Peyer's patch (tissue), 4 donors: ENCODE results near the gene CKS1B.

ENCODE experiments used
- POLR2A ChIP-seq, 2 donors: fragments of 450-650 bp; IDR thresholded peaks; one replicate each; pipeline ENCODE4 v1.5.1; 2017; ENCODE audit warnings: antibody characterized with exemption in 2 of 2, mild to moderate bottlenecking in 2 of 2, moderate library complexity in 2 of 2
- TF ChIP-seq, protein P1 (sequence below), 6 experiments: fragments of 450-650 bp in 4 of 6; fragments of 200-600 bp in 2 of 6; sonication (generic) in 1 of 6; IDR thresholded peaks; one replicate each; pipeline ENCODE4 v1.5.1; 2017 to 2019; ENCODE audit warnings: antibody characterized with exemption in 6 of 6, mild to moderate bottlenecking in 3 of 6, moderate library complexity in 1 of 6

- TF ChIP-seq, protein P1, sequence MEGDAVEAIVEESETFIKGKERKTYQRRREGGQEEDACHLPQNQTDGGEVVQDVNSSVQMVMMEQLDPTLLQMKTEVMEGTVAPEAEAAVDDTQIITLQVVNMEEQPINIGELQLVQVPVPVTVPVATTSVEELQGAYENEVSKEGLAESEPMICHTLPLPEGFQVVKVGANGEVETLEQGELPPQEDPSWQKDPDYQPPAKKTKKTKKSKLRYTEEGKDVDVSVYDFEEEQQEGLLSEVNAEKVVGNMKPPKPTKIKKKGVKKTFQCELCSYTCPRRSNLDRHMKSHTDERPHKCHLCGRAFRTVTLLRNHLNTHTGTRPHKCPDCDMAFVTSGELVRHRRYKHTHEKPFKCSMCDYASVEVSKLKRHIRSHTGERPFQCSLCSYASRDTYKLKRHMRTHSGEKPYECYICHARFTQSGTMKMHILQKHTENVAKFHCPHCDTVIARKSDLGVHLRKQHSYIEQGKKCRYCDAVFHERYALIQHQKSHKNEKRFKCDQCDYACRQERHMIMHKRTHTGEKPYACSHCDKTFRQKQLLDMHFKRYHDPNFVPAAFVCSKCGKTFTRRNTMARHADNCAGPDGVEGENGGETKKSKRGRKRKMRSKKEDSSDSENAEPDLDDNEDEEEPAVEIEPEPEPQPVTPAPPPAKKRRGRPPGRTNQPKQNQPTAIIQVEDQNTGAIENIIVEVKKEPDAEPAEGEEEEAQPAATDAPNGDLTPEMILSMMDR (IDR thresholded peaks at IDR 0.05) = no peak
- TF ChIP-seq POLR2A (IDR thresholded peaks at IDR 0.05) = no peak
These were observed 19.7 kb downstream of the CKS1B start for GRCh38 chr1:154994269-154994587.
